GM13976 (cell line): ENCODE measurements around the gene PYY.

ENCODE experiments used
- DNase-seq: peaks from one replicate; pipeline ENCODE4 v3.0.0; 2012; ENCODE audit warnings: low spot score
- in situ Hi-C: fragments of 300-500 bp; cut with MboI; formaldehyde crosslinking; loops from one replicate; pipeline ENCODE4 v1.12.0; 2022; ENCODE audit warnings: low sequenced_read_pairs, mixed read lengths, inconsistent platforms; ENCODE audit not compliant: unreplicated experiment
- TF ChIP-seq, protein P1 (sequence below): IDR thresholded peaks from 2 replicates; pipeline ENCODE4 v1.5.1; 2012; ENCODE audit warnings: borderline replicate concordance, mild to moderate bottlenecking; ENCODE audit not compliant: insufficient read depth; ENCODE audit errors: extremely low read depth, missing control alignments, control extremely low read depth

PYY gene

DNA sequence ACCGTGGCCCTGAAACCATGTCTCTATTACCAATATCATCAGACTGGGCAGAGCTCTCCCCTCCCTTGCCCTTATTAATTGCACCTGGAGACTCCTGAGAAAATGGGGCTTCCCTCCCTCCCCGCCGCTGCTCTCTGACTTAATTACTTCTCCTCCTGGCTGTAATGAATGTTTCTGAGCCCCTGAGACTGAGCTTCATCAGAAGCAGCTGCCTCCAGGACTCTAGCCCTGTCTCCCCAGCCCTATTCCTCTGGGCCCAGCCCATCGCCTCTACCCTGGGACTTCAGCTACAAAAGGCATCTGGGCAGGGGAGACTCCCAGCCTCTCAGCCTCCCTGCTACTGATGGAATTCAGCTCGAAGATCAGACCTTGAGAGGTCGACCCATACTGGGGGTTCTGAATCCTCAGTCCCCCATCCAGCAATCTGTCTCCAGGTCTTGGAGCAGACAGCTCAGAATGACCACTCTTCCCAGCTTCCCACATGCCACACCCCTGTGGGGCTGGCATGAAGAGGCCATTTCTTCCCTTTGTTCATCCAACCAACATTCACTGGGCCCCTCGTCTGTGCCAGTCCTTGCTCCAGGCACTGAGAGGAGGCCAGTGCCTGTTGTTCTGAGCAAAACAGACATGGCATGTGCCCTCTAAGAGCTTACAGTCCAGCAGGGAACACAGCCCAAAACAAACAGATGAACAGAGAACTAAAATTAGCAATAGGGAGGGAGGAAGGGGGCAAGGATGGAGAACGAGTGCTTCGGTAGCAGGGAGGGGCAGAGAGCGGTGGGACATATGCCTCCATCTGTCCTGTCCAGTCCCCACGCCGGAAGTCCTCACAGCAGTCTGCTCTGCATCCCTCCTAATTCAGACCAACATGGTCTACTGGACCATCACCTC, 33.6 kb upstream of the PYY start:
- DNase-seq, result no peak
- in situ Hi-C loops, result no loop called here
- TF ChIP-seq, protein P1, sequence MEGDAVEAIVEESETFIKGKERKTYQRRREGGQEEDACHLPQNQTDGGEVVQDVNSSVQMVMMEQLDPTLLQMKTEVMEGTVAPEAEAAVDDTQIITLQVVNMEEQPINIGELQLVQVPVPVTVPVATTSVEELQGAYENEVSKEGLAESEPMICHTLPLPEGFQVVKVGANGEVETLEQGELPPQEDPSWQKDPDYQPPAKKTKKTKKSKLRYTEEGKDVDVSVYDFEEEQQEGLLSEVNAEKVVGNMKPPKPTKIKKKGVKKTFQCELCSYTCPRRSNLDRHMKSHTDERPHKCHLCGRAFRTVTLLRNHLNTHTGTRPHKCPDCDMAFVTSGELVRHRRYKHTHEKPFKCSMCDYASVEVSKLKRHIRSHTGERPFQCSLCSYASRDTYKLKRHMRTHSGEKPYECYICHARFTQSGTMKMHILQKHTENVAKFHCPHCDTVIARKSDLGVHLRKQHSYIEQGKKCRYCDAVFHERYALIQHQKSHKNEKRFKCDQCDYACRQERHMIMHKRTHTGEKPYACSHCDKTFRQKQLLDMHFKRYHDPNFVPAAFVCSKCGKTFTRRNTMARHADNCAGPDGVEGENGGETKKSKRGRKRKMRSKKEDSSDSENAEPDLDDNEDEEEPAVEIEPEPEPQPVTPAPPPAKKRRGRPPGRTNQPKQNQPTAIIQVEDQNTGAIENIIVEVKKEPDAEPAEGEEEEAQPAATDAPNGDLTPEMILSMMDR, result no peak

DNA sequence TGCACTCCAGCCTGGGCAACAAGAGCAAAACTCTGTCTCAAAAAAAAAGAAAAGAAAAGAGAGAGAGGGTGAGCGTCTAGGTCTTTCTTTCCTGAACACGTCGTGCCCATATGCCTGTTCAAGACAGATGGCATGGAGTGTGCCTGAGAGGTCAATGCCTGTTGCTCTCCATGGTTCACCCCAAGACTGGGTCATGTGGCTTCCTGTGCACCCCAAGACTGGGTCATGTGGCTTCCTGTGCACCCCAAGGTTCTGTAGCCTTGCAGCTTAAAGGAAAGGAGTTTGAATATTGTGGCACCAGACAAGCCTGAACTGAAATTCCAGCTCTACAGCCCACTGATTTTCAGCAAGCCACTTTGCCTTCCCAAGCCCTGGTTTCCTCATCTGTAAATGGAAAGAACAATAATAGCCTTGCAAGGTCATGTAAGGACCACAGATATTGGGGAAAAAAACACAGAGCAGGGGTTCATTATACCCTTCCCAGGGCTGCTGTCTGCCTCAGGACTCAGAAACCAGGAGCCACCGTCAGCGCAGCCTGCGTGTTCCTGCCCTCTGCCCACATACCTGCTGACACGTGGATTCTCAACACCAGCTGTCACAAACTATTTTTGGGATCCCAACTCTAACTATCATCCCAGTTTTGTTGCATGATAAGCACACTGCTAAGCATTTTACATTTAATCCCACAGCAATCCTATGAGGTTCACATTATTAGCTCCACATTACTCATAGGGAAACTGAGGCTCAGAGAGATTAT, 32.7 kb upstream of the PYY start:
- TF ChIP-seq, protein P1, result no peak
- in situ Hi-C loops, result no loop called here
- no peak for DNase-seq

DNA sequence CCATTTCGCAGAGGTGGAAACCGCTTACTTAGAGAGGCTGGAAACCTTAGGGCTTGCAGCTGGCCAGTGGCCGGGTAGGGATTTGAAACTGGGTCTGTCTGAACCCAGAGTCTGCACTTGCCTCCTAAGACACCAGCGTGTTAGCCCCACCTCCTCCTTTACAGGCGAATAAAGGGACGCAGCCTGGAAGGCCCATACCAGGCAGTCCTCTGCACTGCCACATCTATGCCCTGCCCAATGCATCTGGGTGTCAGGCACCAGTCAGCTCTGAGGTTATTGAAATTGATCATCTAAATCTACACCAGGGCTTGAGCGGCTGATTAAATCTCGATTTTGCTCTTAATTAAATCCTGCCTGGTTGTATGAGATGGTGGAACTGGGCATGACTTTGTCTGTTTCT, 30.8 kb upstream of the PYY start:
- in situ Hi-C loops, result no loop called here
- TF ChIP-seq, protein P1, result no peak
- DNase-seq, result no peak

DNA sequence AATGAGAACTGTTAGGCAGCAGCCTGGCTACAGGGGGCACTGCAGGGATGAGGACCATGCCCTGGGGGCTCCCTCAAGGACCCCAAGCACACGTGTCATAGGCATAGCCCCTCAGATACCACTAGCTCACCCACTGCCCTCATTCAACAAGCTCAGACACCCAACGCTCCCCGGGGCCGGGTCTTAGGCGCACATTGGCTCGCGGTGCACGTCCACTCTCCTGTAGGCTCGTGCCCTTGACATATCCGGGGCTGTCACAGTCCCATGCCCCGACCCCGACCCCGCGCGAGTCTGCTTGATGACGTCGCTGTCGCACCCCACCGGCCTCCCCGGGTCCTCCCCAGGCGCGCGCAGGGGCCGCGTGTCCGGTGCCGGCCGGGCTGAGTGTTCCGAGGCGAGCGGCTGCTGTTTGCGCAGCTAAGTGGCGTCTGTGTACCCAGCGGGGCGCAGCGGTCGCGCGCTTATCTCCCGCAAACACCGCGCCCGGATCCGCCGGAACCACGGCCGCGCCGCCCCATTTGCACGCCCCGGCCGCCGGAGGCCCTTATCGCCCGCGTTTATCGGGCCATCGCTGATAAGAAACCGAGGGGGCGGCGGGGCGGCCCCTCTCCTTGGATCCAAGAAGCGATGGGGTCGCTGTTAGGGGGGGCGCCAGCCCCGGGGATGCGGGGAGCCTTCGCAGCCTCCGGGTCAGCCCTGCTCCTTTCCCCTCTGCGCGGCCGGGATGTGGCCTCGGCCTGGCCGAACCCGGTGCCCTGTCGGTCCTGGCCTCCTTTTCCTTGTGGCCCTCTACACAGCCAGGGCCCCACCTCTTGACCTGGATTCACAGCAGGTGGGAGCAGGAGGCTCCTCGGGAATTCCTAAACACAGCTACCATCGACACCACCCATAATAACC, 30.0 kb upstream of the PYY start:
- no peak for DNase-seq
- in situ Hi-C loops, result no loop called here
- TF ChIP-seq, protein P1, result peak; percentile 11

DNA sequence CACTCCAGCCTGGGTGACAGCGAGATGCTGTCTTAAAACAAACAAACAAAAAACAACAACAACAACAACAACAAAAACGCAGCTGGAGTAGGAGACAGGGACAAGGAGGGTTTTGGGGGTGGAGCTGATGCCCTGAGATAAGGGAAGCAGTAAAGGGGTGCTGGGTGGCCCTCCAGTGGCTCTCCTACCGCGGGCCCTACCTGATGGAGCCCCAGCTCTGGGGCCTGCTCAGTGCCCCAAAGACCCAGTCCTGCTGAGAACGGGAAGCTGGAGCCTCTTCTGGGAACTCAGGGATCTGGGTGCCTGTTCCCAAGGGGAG, 29.4 kb upstream of the PYY start:
- TF ChIP-seq, protein P1, result no peak
- in situ Hi-C loops, result no loop called here

DNA sequence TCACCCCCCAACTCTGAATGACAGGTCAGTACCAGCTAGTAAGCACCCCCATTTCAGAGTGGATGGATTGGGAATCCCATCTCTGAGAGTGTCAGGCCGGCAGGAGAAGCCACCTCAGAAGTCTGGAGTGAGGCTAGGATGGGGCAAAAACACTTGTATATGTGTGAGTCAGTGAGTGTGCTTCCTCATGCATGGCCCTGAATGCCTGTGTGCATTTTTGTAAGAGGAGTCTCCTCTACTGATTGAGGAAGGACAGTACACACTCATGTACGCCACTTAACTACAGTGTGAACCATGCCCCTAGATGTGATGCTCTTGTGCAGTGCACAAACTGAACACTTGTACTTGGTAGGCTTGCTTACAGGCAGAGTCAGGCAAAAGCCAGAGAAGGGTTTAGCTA, 28.4 kb upstream of the PYY start:
- in situ Hi-C loops, result no loop called here
- DNase-seq, result no peak
- TF ChIP-seq, protein P1, result no peak

More for the DNA sequence above, 29.4 kb upstream of the PYY start:
- DNase-seq, result no peak
